GM19238 (cell line): Measurements from ENCODE around the gene AAMP.

Source experiments
- DNase-seq: peaks from one replicate; pipeline ENCODE4 v3.0.0; 2011; ENCODE audit warnings: low spot score; ENCODE audit not compliant: insufficient read length

The AAMP gene

GRCh38 chr2:218224186-218224585 is 45.8 kb downstream of the AAMP start:
- no peak for DNase-seq

GRCh38 chr2:218223046-218223445 is 46.9 kb downstream of the AAMP start:
- no peak for DNase-seq

GRCh38 chr2:218221000-218221399 is 48.9 kb downstream of the AAMP start:
- no peak for DNase-seq

DNA sequence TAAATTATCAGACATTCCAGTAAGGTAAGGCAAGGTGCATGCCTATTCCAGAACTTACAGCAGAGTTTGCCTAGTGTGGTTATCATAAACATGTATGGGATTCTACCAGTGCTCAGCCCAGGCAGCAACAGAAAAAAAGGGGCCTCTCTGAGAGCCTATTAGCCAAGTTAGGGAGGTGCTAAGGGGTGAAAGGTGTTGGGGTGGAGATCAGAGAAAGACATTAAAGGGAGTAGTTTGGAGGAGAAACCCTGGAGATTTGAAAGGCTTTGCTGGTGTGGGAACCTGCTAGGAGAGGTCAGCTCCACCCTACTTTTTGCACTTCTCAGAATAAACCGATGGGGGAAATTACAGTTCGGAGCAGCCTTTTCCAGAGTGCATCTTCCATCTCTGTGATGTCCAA is 50.0 kb downstream of the AAMP start:
- no peak for DNase-seq

- DNase-seq = peak; percentile 19
These were observed 51.4 kb downstream of the AAMP start for GRCh38 chr2:218218268-218219185.

- peak; percentile 42 for DNase-seq
These were observed 52.3 kb downstream of the AAMP start for GRCh38 chr2:218217360-218218267.

DNA sequence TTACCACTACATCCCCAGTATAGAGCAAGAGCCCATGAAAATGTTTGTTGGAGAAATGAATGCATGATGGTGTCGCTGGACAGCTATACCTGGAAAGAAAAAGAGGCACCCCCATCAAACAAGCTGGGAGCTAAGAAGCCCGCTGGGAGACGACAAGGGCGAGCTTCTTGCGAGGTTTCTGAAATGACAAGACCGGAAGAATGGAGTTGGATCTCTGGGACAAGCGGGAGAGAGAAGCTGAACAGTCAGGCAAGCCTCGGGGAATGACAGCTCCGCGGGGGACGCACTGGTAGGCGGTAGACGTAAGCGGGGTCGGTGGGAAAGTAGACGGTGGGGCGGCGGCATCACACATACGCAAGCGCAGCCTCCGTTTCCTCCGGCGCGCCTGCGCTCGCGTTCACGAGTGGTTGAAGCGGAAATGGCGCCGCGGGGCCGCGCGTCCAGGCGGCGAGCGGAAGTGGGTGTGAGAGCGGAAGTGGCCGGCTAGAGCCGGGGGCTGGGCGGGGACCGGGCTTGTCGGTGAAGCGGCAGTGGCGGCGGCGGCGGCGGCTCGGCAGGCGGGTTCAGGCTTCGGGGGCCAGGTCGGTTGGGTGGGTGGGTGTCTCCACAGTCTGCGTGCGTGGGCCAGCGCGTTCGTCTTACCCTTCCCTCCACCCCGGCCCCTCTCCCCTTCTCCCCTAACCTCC is 53.1 kb downstream of the AAMP start, which contains the start of gene ARPC2:
Gene ARPC2, plus strand, starts transcription at position 516 of the 686 bp plus-strand sequence. CDS start 282 bp downstream, outside the sequence.
- DNase-seq = peak; percentile 84

DNA sequence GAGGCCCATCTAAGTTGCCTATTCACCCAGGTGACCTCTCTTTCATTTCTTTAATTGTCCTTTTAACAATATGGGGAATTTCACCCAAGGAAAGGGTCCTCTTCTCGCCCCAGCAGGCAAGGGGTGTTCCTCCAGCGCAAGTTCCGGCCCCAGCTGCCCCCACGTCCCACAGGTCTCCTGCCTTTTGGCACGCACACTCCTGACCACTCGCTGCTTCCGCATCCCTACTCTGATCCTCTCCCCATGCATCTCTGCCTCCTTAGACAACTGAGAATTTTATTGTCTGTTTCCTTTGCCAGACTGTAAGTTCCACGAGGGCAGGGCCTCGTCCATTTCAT is 53.6 kb downstream of the AAMP start:
- DNase-seq = no peak
